HFFc6 (cell line): Measurements from ENCODE around the gene ST6GALNAC4. TPM values are rescaled to one million over a fixed set of nuclear protein-coding genes. Genes with fewer than 3 reads are reported as not detected.

ENCODE experiments used
- DNase-seq: peaks from one replicate; pipeline ENCODE4 v3.0.0-alpha.2; 2018
- H3K27ac Mint-ChIP-seq: 2 replicates; pipeline ENCODE4 v1.8.0; 2020; ENCODE audit warnings: mild to moderate bottlenecking, mixed read lengths
- H3K27me3 Mint-ChIP-seq: 2 replicates; pipeline ENCODE4 v1.8.0; 2021; ENCODE audit warnings: mild to moderate bottlenecking, moderate library complexity, mixed read lengths; ENCODE audit not compliant: insufficient read depth
- H3K36me3 Mint-ChIP-seq: 2 replicates; pipeline ENCODE4 v1.8.0; 2021; ENCODE audit warnings: low read depth, mixed read lengths
- H3K4me1 Mint-ChIP-seq: 2 replicates; pipeline ENCODE4 v1.8.0; 2020; ENCODE audit warnings: low read depth, mixed read lengths
- H3K4me3 Mint-ChIP-seq: 2 replicates; pipeline ENCODE4 v1.8.0; 2020; ENCODE audit warnings: mild to moderate bottlenecking, moderate library complexity, mixed read lengths
- H3K9me3 Mint-ChIP-seq: 2 replicates; pipeline ENCODE4 v1.8.0; 2020; ENCODE audit warnings: mild to moderate bottlenecking, mixed read lengths
- total RNA-seq, 6 experiments: library from RNA; stranded (reverse); fragmentation: NEBNext Ultra II Directional; extraction: Animal tissue kit (Norgen Biotek cat#: 25700); gene quantifications; 2 replicates in 1 of 6; 3 replicates in 5 of 6; pipeline ENCODE4 v1.2.3, GENCODE V29; 2021
- TF ChIP-seq, protein P1 (sequence below): fragments of 200-600 bp; sonication (generic); IDR thresholded peaks from 2 replicates; pipeline ENCODE4 v1.5.0; 2021; ENCODE audit warnings: antibody characterized with exemption, mild to moderate bottlenecking

ST6GALNAC4 gene
- total RNA-seq, 6 experiments from 2014 or later = 22.9 to 33.4 (median 27.7) TPM

DNA sequence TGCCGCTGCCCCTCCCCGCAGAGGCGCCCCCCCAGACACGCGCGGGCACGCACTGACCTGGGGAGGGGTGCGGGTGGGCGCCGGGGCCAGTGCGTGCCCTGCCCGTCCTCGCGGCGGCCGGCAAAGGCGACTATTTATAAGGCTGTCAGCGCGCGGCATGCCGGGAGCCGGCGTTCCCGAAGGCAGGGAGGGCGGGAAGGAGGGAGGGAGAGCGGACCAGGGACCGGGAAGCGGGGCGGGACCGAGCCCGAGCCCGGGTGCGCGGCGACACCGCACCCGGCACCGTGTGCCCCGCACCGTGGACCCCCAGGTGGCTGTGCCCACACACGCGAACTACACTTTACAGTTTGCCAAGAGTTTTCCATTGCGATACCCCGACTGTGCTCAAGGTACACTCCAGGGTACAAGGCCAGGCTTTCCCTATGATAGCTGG, 39.3 kb downstream of the ST6GALNAC4 start, which contains the start of gene AK1:
TSS of gene AK1 (minus strand) at position 110 of the 433 bp plus-strand sequence. CDS start 3,058 bp downstream, outside the sequence.
- TF ChIP-seq, protein P1, sequence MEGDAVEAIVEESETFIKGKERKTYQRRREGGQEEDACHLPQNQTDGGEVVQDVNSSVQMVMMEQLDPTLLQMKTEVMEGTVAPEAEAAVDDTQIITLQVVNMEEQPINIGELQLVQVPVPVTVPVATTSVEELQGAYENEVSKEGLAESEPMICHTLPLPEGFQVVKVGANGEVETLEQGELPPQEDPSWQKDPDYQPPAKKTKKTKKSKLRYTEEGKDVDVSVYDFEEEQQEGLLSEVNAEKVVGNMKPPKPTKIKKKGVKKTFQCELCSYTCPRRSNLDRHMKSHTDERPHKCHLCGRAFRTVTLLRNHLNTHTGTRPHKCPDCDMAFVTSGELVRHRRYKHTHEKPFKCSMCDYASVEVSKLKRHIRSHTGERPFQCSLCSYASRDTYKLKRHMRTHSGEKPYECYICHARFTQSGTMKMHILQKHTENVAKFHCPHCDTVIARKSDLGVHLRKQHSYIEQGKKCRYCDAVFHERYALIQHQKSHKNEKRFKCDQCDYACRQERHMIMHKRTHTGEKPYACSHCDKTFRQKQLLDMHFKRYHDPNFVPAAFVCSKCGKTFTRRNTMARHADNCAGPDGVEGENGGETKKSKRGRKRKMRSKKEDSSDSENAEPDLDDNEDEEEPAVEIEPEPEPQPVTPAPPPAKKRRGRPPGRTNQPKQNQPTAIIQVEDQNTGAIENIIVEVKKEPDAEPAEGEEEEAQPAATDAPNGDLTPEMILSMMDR = no peak
- Mint-ChIP-seq H3K27ac (peak within 1 kb of the TSS; percentile 89), H3K27me3 (peaks cover 2% of the 10 kb centered on the region; the same call in 1 of the 2 replicates), H3K36me3 (no peaks in the 10 kb centered on the region), H3K9me3 (no peaks in the 10 kb centered on the region), H3K4me1 (peaks cover 20% of the 10 kb centered on the region), H3K4me3 (peak within 1 kb of the TSS; percentile 94)
- DNase-seq = peak; percentile 57

DNA sequence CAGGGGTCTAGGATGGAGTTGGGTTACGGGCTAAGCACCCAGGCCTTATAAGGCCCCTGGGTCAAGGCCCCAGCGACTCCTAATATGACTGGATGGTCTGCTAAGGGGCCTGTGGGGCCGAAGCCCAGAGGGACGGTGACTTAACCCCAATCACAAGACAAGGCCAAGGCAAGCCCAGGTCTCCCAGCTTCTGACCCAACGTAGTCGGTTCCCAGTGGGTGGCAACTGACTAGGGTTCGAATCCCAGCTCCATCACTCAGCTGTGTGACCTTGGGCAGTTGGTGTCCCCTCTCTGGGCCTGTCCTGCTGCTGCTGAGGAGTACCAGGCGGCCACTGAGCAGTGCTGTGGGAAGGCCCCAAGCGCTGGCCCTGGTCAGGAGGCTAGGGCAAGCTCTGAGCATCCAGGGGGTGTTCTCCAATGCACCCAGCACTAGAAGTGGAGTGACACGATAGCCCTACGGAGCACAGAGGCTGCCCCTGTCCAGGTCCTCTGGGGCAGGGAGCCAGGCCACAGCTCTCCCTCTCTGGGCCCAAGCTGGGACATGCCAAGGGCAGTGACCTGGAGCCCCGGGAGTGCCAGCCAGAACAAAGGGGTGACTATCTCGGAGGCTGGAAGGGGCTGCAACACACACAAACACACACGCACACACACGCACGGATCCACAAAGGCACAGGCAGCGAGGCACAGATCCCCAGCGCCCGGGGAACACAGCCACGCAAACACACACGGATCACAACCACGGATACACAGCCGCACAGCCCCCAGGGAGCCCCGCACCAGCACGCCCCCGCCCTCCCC, 39.9 kb downstream of the ST6GALNAC4 start:
- Mint-ChIP-seq H3K27me3 (peaks cover 2% of the 10 kb centered on the region), H3K4me3 (peak overlapping the region; percentile 94), H3K27ac (peak overlapping the region; percentile 89), H3K9me3 (no peaks in the 10 kb centered on the region), H3K4me1 (peaks cover 23% of the 10 kb centered on the region), H3K36me3 (no peaks in the 10 kb centered on the region)
- peak; percentile 11 for DNase-seq
- TF ChIP-seq, protein P1 = no peak

DNA sequence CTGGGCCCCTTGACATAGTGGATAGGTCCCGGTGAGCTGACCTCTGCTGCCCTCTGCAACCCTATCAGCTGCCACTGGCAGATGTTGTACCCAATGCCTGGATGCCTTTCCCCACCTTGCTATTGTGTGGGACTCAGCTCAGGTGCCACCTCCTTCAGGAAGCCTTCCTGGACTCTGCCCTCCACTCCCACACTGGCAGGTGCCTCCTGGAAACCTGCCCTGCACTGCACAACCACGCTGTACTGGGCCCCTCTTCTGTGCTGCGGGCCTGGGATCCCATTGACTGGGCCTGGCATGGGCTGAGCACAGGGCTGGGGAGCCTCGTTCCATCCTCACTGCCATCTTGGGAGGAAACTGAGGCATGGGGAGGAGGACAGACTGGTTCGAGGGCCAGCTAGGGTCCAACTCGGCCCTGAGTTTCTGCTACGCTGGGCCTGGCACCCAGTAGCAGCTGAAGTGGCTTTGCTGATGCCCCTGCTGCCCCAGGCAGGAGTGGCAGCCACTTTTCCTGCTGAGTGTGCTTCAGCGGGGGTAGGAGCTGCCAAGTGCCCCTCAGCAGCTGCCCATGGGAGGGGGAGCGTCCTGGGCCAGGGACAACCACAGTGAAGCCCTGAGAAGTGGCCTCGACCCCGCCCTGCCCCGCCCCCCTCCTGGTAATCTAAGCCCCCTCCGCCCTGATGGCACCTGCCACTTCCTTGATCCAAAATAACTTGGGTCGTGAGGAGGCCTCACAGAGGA, 40.6 kb downstream of the ST6GALNAC4 start:
- no peaks in the 10 kb centered on the region for H3K9me3 Mint-ChIP-seq
- peaks cover 26% of the 10 kb centered on the region for H3K4me1 Mint-ChIP-seq
- H3K36me3 Mint-ChIP-seq = no peaks in the 10 kb centered on the region
- no peak for DNase-seq
- H3K27me3 Mint-ChIP-seq = peaks cover 2% of the 10 kb centered on the region
- no peak overlapping the region; the same call in 1 of the 2 replicates for H3K27ac Mint-ChIP-seq
- TF ChIP-seq, protein P1 = no peak
- peak overlapping the region; percentile 94 for H3K4me3 Mint-ChIP-seq

DNA sequence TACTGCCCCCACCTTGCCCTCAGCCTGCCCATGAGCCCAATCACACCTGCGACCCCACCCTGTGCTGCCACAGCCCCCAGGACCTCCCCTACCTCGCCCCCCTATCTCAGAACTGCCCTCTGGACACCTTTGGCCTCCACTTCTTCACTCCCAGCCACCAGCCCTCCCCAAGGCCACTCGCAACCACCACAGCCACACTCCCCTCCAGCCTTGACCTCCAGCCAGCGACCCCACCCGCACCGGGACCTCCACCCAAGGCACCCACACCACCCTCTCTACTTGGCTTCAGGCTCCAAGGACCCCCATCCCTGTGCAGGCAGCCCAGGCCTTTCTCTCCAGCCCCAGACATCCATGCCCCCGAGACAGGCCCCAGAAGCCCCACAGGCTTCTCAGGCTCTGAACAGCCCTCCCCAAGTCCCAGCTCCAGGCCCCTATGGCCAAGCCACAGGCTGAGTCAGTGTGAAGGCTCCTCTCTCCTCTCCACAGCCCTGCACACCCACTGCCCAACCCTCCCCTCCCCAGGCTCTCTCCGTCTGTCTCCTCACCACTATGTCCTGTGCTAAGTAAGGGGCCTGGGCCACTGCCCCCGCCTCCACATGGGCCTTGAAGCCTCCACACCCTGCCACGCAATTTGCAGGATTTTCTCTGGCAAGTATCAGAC, 41.4 kb downstream of the ST6GALNAC4 start:
- peak; percentile 24 for DNase-seq

More for the DNA sequence above, 41.4 kb downstream of the ST6GALNAC4 start:
- TF ChIP-seq, protein P1 = no peak
- H3K9me3 Mint-ChIP-seq = no peaks in the 10 kb centered on the region
- H3K36me3 Mint-ChIP-seq = no peaks in the 10 kb centered on the region
- 0 out of 2 replicates have a peak overlapping the region, but pooled peaks have one; percentile 31 for H3K27ac Mint-ChIP-seq
- peaks cover 2% of the 10 kb centered on the region for H3K27me3 Mint-ChIP-seq
- H3K4me3 Mint-ChIP-seq = peak overlapping the region; percentile 28; the same call in 1 of the 2 replicates
- H3K4me1 Mint-ChIP-seq = peaks cover 26% of the 10 kb centered on the region
